Vagina (tissue), 2 donors: ENCODE results near the gene GPR31. TPM values are rescaled to one million over a fixed set of nuclear protein-coding genes. Genes with fewer than 3 reads are reported as not detected.
A peak's percentile ranks its signal among the peaks of the same experiment; 100 is the strongest.
"Not testable (repeated sequence)": the region's sequence is repeated elsewhere in the genome, so short reads cannot be mapped to it uniquely, and the experiment has no call there.

Source experiments
- DNase-seq, 2 donors: peaks; one replicate each; pipeline ENCODE4 v3.0.0-alpha.2; 2017; ENCODE audit errors: extremely low spot score in 2 of 2
- H3K27ac ChIP-seq: fragments of 200-600 bp; sonication (generic); one replicate; pipeline ENCODE4 v1.5.1; 2019
- H3K27me3 ChIP-seq: fragments of 200-600 bp; sonication (generic); one replicate; pipeline ENCODE4 v1.5.1; 2019
- H3K36me3 ChIP-seq, 2 donors: fragments of 200-600 bp; sonication (generic); one replicate each; pipeline ENCODE4 v1.5.1; 2017 to 2019
- H3K4me1 ChIP-seq: fragments of 200-600 bp; sonication (generic); one replicate; pipeline ENCODE4 v1.5.1; 2019
- H3K4me3 ChIP-seq, 2 donors: fragments of 200-600 bp; sonication (generic); 1 replicate in 1 of 2; 2 replicates in 1 of 2; pipeline ENCODE4 v1.5.1; 2016 to 2019
- H3K9me3 ChIP-seq: fragments of 200-600 bp; sonication (generic); one replicate; pipeline ENCODE4 v1.5.1; 2019
- CTCF ChIP-seq, 3 experiments: fragments of 450-650 bp in 2 of 3; fragments of 200-600 bp in 1 of 3; sonication (generic) in 1 of 3; IDR thresholded peaks; one replicate each; pipeline ENCODE4 v1.5.1; 2017 to 2019; ENCODE audit warnings: antibody characterized with exemption in 3 of 3, mild to moderate bottlenecking in 2 of 3, moderate library complexity in 2 of 3
- POLR2A ChIP-seq, 2 donors: fragments of 450-650 bp; IDR thresholded peaks; one replicate each; pipeline ENCODE4 v1.6.1; 2017; ENCODE audit warnings: antibody characterized with exemption in 2 of 2, mild to moderate bottlenecking in 2 of 2, moderate library complexity in 2 of 2
- POLR2AphosphoS5 ChIP-seq, 2 donors: sonication (generic); formaldehyde crosslinking; IDR thresholded peaks; one replicate each; pipeline ENCODE4 v1.9.0; 2017; ENCODE audit warnings: antibody characterized with exemption in 2 of 2, mild to moderate bottlenecking in 2 of 2, low read depth in 1 of 2; ENCODE audit not compliant: insufficient read depth in 1 of 2
- intact Hi-C: fragments of 100-400 bp; cut with DNase I; formaldehyde crosslinking; loops from one replicate; pipeline ENCODE4 v1.15.1; 2023
- total RNA-seq: library from RNA; depleted of rRNA; stranded (reverse); fragments of >200 nt; gene quantifications from one replicate; pipeline ENCODE4 v1.2.3, GENCODE V29; 2016

GPR31 gene
- not detected for total RNA-seq

GRCh38 chr6:167157863-167158262, at the start of gene GPR31:
GPR31 (minus strand) TSS chr6:167157980; CDS start chr6:167157831, 149 bp downstream.
- no peak for TF ChIP-seq POLR2A (IDR thresholded peaks at IDR 0.05)
- TF ChIP-seq CTCF (IDR thresholded peaks at IDR 0.05) = no peak
- no peak for TF ChIP-seq POLR2AphosphoS5 (IDR thresholded peaks at IDR 0.05; ENCODE audit: insufficient read depth in 1 of 2, low read depth in 1 of 2)
- H3K27me3 ChIP-seq = no peaks in the 10 kb centered on the region
- H3K4me1 ChIP-seq = no peaks in the 10 kb centered on the region
- H3K36me3 ChIP-seq = no peaks in the 10 kb centered on the region
- intact Hi-C loops = no loop called here
- no peaks in the 10 kb centered on the region for H3K9me3 ChIP-seq
- H3K4me3 ChIP-seq = no peak within 1 kb of the TSS
- DNase-seq = no peak
- H3K27ac ChIP-seq = no peak within 1 kb of the TSS

- DNase-seq = no peak
- Histone ChIP-seq H3K4me3 (no peak overlapping the region), H3K4me1 (no peaks in the 10 kb centered on the region), H3K36me3 (no peaks in the 10 kb centered on the region), H3K9me3 (no peaks in the 10 kb centered on the region), H3K27ac (no peak overlapping the region), H3K27me3 (no peaks in the 10 kb centered on the region)
- TF ChIP-seq POLR2AphosphoS5 (IDR thresholded peaks at IDR 0.05; ENCODE audit: insufficient read depth in 1 of 2, low read depth in 1 of 2) (no peak), POLR2A (IDR thresholded peaks at IDR 0.05) (no peak), CTCF (IDR thresholded peaks at IDR 0.05) (no peak)
- intact Hi-C loops = no loop called here
These were observed 49.7 kb upstream of the GPR31 start for GRCh38 chr6:167207527-167207926.

GRCh38 chr6:167205316-167205715, 47.5 kb upstream of the GPR31 start:
- DNase-seq, intact Hi-C loops, H3K27ac ChIP-seq, H3K36me3 ChIP-seq, H3K27me3 ChIP-seq, H3K9me3 ChIP-seq, H3K4me3 ChIP-seq, H3K4me1 ChIP-seq: not testable (repeated sequence)

- DNase-seq, intact Hi-C loops, H3K4me1 ChIP-seq: not testable (repeated sequence)
These were observed 46.2 kb upstream of the GPR31 start for GRCh38 chr6:167204059-167204348.

GRCh38 chr6:167203261-167204058, 45.7 kb upstream of the GPR31 start:
- H3K4me3 ChIP-seq, H3K36me3 ChIP-seq, H3K27ac ChIP-seq, intact Hi-C loops, H3K27me3 ChIP-seq, H3K9me3 ChIP-seq, H3K4me1 ChIP-seq: not testable (repeated sequence)
- peak in 1 of 2 donors; percentile 12 for DNase-seq

More at GRCh38 chr6:167204059-167204348, 46.2 kb upstream of the GPR31 start:
- H3K9me3 ChIP-seq, H3K4me3 ChIP-seq, H3K27ac ChIP-seq, H3K27me3 ChIP-seq, H3K36me3 ChIP-seq: not testable (repeated sequence)

GRCh38 chr6:167202613-167203012, 44.8 kb upstream of the GPR31 start:
- not testable (repeated sequence) for H3K27ac ChIP-seq

GRCh38 chr6:167200806-167201205, 43.0 kb upstream of the GPR31 start:
- intact Hi-C loops = no loop called here
- no peak for DNase-seq
- TF ChIP-seq POLR2AphosphoS5 (IDR thresholded peaks at IDR 0.05; ENCODE audit: insufficient read depth in 1 of 2, low read depth in 1 of 2) (no peak), CTCF (IDR thresholded peaks at IDR 0.05) (no peak), POLR2A (IDR thresholded peaks at IDR 0.05) (no peak)
- no peaks in the 10 kb centered on the region for H3K9me3 ChIP-seq
- no peaks in the 10 kb centered on the region for H3K4me1 ChIP-seq
- no peak overlapping the region for H3K4me3 ChIP-seq
- H3K27me3 ChIP-seq = no peaks in the 10 kb centered on the region
- H3K27ac ChIP-seq = no peak overlapping the region
- H3K36me3 ChIP-seq = no peaks in the 10 kb centered on the region

More at GRCh38 chr6:167202613-167203012, 44.8 kb upstream of the GPR31 start:
- H3K4me3 ChIP-seq, intact Hi-C loops, H3K9me3 ChIP-seq, H3K36me3 ChIP-seq, H3K4me1 ChIP-seq, H3K27me3 ChIP-seq: not testable (repeated sequence)
- peak in 1 of 2 donors; percentile 12 for DNase-seq

- H3K4me3 ChIP-seq, DNase-seq, H3K9me3 ChIP-seq, intact Hi-C loops, H3K27ac ChIP-seq, H3K4me1 ChIP-seq, H3K36me3 ChIP-seq, H3K27me3 ChIP-seq: not testable (repeated sequence)
These were observed 38.3 kb upstream of the GPR31 start for GRCh38 chr6:167195941-167196610.

GRCh38 chr6:167193515-167194125, 35.8 kb upstream of the GPR31 start:
- H3K4me3 ChIP-seq, H3K27me3 ChIP-seq, H3K9me3 ChIP-seq, H3K4me1 ChIP-seq, DNase-seq, intact Hi-C loops, H3K27ac ChIP-seq, H3K36me3 ChIP-seq: not testable (repeated sequence)
